NCI-H1105 treated with DMSO at 0.1 percent for 48 hours (cell line): ENCODE data around the gene DHX58.

Experiments used
- DNase-seq: peaks from one replicate; lab custom pipeline; 2025; lab: John Stamatoyannopoulos, UW

The DHX58 gene

DNA sequence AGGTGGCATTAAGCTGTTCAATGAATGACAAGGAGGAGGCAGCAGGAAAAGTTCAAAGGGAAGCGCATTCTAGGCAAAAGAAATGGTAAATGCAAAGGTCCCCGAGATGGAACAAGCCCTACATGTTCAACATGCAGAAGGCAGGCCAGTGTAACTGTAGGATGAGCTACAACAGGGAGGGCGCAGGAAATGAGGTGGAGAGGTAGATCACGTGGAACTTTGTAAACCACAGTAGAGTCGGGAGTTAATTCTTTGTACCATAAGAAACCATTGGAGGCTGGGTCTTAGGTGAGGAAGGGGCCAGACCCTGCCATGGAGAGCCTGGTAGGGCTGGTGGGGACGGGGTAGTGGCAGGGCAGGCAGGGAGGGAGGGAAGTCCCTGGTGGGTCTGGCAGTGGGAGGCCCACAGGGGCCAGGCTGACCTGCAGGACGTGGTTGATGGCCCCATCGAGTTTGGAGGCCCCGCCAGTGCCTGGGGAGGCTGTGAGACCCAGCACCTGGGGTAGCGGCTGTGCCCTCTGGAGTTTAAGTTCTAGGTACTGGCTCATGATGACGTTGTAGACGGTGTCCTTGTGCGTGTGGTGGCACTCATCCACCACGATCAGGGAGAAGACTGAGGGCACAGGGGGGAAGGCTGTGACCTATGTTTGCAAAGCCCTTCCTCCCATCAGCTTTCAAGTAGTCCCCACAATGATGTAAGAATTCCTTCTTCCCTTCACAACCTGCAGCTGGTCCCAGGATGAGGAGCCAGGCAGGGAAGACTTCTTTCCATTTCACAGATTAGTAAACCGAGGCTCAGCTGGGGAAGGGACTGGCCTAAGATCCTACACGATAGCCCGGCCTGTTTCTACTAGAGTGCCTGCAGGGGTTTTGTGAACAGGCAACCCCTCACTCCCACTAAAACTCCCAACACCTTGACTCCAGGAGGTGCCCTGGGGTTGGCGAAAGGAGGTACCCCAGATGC lies 1.9 kb downstream of the DHX58 start:
- DNase-seq = no peak

DNA sequence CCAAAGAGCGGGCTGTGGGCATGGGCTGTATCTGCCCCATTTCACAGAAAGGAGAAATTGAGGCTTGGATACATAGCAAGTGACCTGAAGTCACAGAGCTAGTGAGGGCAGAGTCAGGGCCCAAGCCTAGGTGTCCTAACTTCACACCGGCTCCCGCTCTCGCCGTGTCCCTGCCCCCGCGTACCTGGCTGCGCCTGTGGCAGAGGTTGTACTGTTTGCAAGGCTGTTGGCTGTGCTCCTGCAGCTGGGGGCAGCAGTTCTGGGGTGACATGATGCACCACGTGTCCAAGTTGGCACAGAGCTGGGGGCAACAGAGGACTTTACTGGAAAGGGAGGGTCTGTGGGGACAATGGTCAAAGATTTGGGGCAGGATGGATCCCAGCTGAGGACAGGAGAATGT lies 3.4 kb downstream of the DHX58 start:
- DNase-seq = no peak

DNA sequence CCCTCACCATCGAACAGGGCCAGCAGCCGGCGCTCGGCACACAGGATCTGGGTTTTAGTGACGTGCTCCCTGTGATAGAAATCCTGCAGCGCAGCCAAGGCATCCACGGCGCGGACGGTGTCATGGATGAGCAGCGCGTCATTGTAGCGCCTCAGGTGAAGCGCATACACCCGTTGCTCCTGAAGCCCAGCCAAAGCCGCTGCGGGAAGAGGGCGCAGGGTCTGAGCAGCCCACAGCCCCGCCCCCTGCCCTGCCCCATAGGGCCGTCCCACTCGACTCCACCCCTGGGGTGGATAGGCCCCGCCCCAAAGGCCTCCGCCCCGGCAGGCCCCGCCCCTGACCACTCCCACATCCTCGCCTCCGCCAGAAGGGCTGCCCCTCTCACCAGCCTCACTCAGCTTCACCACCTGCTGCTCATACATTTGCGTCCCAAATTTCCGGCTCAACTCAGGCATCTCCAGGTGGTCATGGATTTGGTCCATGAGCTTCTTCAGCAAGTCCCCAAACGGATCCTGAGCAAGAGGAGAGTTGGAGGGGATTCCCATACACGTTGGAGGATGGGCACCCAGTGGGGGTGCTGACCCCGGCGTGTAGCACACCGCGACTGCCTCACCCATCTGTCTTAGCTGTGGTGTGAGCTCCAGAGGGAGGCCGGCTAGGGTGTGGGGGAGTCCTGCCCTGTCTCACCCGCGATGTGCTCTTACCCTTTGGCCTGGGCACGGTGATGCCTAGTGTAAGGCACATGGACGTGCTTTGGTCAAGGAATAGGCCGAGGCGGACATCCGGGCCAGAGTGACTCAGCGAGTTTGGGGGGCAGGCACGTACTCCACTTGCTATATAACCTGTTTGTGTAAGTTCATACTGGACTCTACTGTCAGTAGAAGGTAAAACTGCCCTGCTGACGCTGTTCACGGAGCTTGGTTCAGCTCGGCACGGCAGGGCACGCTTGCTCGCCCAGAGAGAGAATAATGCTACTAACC lies 4.6 kb downstream of the DHX58 start:
- peak; percentile 74 for DNase-seq

DNA sequence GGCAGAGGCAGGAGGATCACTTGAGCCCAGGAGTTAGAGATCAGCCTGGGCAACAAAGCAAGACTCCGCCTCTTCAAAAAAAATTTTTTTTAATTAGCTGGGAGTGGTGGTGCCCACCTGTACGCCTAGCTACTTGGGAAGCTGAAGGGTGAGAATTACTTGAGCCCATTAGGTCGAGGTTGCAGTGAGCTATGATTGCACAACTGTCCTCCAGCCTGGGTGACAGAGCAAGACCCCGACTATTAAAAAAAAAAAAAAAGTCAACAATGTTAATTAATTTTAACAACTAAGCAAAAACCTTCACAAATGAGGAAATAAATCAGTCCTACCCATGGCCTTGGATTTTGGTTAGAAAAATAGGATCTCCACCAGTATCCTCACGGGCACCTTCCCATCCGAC lies 5.4 kb downstream of the DHX58 start:
- no peak for DNase-seq

DNA sequence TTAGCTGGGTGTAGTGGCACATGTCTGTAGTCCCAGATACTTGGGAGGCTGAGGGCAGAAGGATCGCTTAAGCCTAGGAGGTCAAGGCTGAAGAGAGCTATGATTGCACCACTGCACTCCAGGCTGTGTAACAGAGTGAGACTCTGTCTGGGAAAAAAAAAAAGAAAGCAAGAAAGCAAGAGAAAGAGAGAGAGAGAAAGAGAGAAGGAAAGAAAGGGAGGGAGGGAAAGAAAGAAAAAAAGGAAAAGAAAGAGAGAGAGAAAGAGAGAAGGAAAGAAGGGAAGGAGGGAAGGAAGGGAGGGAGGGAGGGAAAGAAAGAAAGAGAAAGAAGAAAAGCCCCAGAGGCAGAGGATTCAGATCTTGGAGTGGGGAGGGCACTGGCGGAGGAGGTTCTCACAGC lies 6.5 kb downstream of the DHX58 start:
- DNase-seq = no peak

DNA sequence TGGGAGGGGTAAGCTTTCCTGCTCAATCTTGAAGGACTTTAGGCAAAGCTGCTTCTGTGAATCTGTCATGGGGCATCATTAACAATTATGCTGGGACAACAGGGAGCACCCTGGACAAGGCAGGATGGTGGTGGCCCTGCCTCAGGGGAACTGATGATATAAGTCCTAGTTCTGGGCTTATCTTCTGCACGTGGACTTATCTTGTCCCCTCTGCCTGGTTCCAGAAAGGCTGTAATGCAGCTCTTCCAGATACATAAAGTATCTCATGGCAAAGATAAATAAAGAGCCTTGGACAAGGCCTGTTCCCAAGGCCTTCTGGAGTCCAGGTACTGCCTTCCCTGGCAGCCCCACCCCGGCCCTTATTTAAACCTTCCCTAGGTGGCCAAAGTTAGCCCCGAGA lies 8.2 kb downstream of the DHX58 start:
- DNase-seq = no peak

DNA sequence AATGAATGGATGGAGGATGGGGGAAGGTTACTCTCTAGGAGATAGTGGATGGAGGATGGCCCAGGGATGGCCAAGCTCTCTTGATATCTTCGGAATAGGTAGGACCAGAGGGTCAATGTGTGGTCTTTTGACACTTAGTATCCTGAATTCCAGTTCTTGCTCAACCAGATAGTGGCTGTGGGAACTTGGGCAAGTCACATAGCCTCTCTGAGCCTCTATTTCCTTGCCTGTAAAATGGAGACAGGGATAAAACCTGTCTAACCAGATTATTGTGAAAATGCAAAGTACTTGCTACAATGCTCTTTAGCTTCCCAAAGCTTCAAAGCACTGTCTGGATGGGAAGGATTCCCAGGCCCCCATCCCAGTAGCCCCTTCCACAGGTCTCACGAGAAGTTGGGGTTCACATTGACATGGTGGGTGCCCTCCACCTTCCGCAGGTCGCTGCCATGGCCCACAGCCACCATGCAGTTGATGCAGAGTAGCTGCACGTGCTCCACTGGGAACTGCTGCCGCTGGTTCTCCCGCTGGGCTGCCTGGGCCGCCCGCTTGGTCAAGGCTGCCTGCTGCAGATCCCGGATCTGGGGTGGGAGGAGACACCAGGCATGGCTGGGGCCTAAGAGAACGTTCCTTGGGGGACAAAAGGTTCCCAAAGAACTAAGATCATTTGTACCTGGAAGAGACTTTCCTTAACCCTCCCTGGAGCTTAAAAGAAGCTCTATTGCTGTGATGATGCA lies 9.1 kb downstream of the DHX58 start:
- no peak for DNase-seq

DNA sequence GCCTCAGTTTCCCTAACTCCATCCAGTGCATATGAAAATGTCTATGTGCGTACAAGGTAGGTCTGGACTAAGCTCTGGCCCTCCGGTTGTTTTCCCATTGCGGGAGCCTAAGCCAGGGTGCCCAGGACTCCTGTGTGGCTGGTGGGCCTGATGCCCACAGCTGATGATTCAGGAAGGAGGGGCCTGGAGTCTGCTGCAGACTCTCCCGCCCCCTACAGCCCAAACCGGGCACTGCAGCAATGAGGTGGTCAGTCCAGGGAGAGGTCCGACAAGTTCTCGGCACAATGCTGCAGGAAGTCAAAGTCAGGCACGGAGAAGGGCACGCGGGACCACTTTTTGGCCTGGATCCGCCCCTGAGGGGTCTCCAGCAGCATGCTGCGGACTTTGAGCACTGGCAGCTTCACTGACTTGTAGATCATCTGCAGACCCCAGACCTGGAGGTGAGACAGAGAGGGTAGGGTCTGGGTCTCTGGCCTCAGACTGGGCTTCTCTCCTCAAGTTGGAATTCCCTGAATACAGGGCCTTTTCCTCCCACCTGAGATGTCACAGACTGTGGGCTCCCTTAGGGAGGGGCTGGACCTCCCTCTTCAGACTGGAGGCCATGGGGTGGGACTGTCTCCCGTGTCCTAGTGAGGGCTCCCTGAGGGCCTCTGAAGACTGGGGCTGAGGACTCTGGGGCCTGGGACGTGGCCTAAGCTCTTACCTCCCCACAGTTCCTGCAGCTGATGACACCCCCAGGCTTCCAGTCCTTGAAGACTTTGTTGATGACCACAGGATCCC lies 10.8 kb downstream of the DHX58 start:
- DNase-seq = no peak

DNA sequence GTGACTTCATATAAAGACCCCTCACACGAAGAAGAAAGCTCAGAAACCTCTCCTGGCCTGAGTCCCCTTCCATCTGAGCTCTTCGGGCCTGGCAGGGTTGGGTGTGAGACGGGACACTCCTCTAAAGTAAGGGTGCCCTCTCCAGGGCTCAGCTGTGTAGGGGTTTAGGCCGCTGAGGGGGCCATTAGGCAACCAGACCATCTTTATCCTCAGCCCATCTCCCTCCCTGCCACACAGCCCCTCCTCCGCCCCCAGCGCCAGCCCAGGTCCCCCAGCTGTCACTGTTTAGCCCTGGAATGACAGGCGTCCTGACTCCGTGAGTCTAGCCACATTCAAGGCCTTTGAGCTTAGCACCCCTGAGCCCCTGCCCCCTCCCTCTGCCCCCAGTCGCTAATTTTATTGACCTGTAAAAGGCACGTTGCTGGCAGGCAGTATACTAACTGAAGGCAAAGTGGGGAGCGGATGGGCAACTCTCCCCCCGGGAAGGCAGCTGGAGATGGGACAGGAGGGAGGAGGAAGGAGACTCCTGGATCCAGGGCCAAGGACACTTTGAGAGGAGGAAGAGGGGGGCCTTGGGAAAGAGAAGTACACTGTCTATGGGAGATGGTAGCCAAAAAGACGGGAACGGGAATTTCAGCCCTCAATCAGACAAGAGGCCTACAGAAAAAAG lies 13.6 kb downstream of the DHX58 start:
- no peak for DNase-seq

DNA sequence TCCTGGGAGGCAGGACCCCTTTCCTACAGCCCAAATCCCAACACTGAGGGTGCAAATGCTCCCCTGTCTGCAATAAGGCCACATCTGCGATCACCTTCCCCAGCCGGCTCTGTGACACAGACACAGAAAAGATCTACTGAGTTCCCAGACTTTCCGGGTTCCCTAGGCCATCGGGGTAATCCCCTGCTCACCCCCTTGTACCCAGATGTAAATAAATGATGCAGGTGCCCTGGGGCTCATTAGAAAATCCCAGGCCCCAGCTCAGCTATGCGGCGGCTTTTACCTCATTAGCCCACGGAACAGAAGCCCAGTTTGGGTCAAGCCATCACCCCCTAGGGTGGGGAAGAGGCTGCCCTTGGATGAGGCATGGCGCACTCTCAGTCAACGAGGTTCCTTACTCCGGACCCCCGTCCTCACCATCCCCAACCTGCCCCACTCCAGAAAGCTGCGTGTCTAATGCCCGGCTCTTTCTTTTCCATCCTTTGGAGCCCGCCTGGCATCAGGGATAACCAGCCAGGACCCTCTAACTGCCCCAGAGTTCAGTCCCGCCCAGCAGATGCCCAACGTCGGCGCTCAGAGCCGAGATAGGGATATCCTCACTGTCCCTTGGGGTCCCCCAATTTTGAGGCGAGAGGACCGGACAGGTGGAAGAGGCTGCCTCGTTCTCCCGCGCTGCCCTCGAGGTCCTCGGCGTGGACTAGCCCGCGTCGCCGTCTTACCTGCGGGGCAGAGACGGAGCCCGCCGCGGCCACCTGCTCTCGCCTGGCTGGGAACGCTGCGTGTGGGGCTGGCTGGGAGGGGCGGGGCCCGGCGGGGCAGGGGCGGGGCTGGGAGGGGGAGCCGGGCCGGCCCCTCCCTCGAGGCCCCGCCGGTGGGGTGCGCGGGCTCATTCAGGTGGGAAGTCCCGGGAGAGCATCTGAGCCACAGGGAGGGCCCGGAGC lies 14.6 kb downstream of the DHX58 start, which contains the start of gene ZNF385C:
TSS of gene ZNF385C (minus strand) at position 783 of the 941 bp plus-strand sequence. CDS start 35,417 bp downstream, outside the sequence.
- DNase-seq = no peak

DNA sequence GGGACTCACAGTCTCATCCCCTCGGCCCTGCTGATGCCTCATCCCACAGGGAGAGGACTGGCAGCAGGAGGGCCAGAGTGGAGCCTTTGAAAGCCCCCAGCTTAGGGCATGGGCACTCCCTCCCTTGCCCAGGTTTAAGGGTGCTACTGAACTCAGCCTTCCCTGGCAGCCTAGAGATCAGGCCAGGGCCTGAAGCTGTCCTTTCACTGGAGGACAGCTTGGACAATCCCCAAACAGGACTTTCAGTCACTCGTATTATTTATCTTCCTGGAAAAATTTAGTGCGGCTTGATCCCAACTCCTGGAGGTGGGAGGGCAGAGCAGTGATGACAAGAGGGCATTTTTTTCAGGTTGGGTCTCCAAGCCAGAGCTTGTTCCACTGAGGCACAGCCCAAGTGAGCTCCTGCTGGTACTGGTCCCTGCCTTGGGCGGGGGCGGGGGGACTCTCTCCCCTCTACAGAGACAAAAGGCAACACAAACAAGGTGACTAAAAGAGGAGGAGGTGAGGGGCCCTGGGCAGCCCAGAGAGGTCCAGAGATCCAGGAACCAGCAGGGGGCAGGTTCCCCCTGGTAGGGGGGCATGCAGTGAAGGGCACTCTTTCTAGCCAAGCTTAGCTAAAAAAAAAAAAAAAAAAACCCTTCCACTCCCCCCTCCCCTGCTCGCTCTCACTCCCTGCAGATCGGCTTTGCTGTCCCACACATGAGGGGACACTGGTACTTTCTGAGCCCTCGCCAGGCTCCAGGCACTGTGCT lies 16.0 kb downstream of the DHX58 start:
- no peak for DNase-seq

DNA sequence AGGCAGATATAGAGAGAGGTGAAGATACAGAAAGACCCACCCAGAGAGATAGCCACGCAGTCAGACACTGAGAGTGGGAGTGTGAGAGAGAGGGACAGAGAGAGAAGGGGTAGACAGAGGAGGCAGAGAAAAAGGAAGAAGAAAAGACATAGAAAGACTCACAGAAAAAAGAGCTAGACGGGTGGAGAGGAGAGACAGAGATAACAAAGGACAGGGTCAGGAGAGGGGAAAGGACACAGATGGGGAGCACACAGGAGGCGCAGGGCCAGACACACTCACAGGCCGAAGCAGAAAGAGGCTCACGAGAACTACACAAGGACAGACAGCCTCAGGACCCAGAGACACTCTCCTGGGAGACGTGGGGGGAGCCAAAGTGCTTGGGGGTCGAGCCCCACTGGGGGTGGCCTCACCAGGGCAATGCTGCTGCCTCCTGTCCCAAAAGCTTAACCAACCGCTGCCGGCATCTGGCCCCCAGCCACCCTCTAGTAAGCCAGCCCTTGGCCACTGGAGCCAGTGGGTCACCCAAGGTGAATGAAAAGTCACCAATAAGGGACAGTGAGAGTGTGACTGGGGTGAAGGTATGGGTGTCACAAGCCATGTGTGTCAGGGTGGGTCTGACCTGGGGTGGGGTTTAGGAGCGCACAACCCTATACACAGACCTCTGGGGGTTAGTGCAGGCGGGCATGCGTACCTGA lies 18.0 kb downstream of the DHX58 start:
- no peak for DNase-seq

DNA sequence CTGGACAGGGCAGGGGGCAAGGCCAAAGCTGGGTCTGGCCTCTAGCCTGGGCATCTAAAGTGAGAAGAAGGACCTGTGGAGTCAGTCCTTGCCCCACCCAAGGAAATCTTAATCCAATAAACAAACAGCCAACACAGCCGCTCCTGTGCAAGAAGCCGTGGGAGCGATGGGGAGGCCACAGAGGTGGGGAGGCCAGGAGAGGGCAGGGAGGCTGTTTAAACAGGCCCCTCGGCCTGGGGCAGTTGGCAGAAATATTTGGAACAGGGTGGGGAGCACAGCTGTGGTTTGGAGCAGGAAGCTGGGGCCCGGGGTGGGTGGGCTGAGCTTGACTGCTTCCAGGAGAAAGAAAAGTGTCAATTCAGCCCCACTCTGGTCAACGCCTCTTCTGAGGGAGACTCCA lies 19.6 kb downstream of the DHX58 start:
- no peak for DNase-seq

DNA sequence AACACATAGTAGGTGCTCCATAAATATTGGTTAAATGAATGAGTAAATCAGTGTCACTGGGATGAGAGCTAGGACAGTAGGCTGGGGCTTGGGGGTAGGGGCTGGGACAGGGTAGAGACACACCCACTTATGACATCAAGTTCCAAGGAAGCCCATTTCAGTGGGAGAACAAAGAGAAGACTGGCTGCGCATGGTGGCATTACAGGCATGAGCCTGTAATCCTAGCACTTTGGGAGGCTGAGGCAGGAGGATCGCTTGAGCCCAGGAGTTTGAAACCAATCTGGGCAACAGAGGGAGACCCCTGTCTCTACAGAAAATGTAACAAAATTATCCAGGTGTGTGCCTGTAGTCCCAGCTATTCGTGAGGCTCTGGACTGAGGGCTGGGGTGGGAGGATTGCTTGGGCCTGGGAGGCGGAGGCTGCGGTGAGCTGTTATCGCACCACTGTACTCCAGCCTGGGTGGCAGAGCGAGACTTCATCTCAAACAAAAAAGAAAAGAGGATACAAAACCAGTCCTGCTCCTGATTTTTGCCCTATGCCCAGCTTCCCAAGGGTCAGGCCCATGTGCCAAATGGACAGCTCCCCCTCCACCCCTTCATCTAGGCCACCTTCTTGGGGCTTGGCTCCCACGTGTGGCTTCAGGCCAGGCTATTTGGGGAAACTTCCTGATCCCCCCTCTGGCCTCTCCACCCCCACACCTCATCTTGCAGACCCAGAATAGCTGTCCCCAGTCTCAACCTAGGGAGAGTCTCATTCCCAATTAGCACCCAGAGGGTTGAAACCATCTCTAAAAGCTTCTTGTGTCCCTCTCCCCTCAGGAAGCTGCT lies 21.3 kb downstream of the DHX58 start:
- DNase-seq = no peak

DNA sequence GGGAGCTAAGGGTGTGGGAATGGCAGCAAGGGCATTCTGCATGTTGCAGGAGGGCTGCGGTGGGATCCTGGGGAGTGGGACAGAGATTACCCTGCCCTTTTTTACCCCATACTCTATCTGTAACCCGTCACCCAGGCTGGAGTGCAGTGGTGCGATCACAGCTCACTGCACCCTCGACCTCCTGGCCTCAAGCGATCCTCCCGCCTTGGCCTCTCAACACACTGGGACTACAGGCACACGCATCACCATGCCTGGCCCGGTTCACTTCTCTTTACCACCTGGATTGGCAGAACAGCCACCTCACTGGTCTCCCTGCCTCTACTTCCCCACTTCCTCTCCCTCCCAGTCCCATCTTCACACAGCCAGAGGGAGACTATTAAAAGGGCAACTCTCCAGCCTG lies 23.8 kb downstream of the DHX58 start:
- no peak for DNase-seq

DNA sequence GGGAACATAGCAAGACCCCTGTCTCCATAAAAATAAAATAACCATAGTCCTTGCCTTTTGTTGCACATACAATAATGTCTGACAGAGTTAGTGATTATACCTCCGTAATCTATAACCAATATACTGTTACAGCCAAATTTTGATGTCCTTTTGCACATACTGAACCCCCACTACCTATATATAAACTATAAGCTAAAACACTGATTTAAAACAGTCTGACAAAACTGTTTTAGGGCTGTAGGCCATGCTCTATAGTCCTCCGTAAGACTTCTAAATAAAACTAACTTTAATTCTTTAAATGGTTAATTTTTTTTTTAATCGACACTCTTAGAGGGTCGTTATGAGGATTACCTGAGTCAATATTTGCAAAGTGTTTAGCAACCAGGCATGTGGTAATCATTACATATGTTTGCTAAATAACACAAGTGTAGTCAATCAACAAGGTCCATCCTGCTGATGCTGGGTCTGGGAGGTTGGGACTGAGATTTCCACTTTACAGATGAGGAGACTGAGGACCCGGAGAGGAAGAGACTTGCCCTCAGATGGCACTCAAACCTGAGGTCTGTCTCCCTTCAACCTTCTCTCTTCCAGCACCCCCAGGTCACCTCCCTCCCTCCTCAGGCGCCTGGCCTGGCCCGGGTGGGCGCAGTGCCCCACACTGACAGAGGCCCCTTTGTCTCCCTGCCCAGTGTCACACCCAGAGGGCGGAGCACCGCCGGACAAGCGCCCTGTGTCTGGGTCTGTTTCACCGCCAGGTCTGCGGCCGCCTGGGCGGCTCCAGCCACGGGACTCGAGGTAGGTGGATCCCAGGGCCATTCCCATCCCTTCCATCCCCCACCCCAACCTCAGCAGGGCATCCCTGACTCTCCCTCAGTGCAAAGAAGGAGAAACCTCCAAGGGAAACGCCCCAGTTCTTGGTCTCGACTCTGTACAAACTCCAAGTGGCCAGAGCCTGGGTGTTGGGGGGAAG lies 24.5 kb downstream of the DHX58 start:
- DNase-seq = no peak
